Hematopoietic multipotent progenitor cell treated with erythropoietin and hydrocortisone succinate and interleukin-3 and kit ligand, for 8 days (in vitro differentiated cells): ENCODE data around the gene SCRN3.
"Not testable (repeated sequence)": the region's sequence is repeated elsewhere in the genome, so short reads cannot be mapped to it uniquely, and the experiment has no call there.

Experiments used
- DNase-seq: peaks from one replicate; pipeline ENCODE4 v3.0.0-alpha.2; 2015

The SCRN3 gene

GRCh38 chr2:174410039-174410438 lies 14.5 kb downstream of the SCRN3 start:
- not testable (repeated sequence) for DNase-seq

- no peak for DNase-seq
Measured at GRCh38 chr2:174412256-174412655, 16.7 kb downstream of the SCRN3 start.

- no peak for DNase-seq
Measured at GRCh38 chr2:174428214-174428613, 32.7 kb downstream of the SCRN3 start.

- no peak for DNase-seq
Measured at GRCh38 chr2:174430066-174430465, 34.5 kb downstream of the SCRN3 start.

- no peak for DNase-seq
Measured at GRCh38 chr2:174431902-174432301, 36.4 kb downstream of the SCRN3 start.

GRCh38 chr2:174436351-174436750 lies 40.8 kb downstream of the SCRN3 start:
- DNase-seq, result no peak

GRCh38 chr2:174438146-174438886 lies 42.8 kb downstream of the SCRN3 start:
- DNase-seq, result no peak

- no peak for DNase-seq
Measured at GRCh38 chr2:174439323-174439722, 43.8 kb downstream of the SCRN3 start.

GRCh38 chr2:174439950-174440349 lies 44.4 kb downstream of the SCRN3 start:
- DNase-seq, result no peak

- no peak for DNase-seq
Measured at GRCh38 chr2:174442546-174443510, 47.3 kb downstream of the SCRN3 start.

GRCh38 chr2:174444761-174445160 lies 49.2 kb downstream of the SCRN3 start:
- no peak for DNase-seq

GRCh38 chr2:174445248-174445647 lies 49.7 kb downstream of the SCRN3 start:
- DNase-seq, result no peak

GRCh38 chr2:174446531-174446930 lies 51.0 kb downstream of the SCRN3 start:
- DNase-seq, result no peak

- no peak for DNase-seq
Measured at GRCh38 chr2:174449033-174449432, 53.5 kb downstream of the SCRN3 start.

GRCh38 chr2:174450021-174450816 lies 54.7 kb downstream of the SCRN3 start:
- no peak for DNase-seq

- DNase-seq, result no peak
Measured at GRCh38 chr2:174454566-174454965, 59.0 kb downstream of the SCRN3 start.

GRCh38 chr2:174461221-174461620 lies 65.7 kb downstream of the SCRN3 start:
- DNase-seq, result no peak

GRCh38 chr2:174465327-174465726 lies 69.8 kb downstream of the SCRN3 start:
- DNase-seq, result no peak

- DNase-seq, result no peak
Measured at GRCh38 chr2:174473796-174474195, 78.3 kb downstream of the SCRN3 start.

GRCh38 chr2:174477759-174478158 lies 82.2 kb downstream of the SCRN3 start:
- DNase-seq, result no peak
